HCT116 (cell line): ENCODE measurements around the gene EIF4EBP3. TPM values are rescaled to one million over a fixed set of nuclear protein-coding genes. Genes with fewer than 3 reads are reported as not detected.

Source experiments
- ATAC-seq: fragments of 200-7000 bp; cut with Tn5 transposase; 2 replicates; pipeline ENCODE4 v1.9.1; 2020; ENCODE audit warnings: mild to moderate bottlenecking, moderate library complexity
- BruUV-seq: library from RNA; stranded (reverse); fragments of 400-500 nt; replicated peaks from 2 replicates; lab custom pipeline; 2021; lab: Mats Ljungman, UMichigan
- CTCF ChIA-PET: fragments of 300-600 bp; sonication (Branson Sonifier 250); formaldehyde crosslinking; loops from one replicate; lab custom pipeline; 2021; ENCODE audit warnings: antibody characterized with exemption; lab: Charles Lee
- POLR2A ChIA-PET: fragments of 300-600, 350-600 bp; sonication (Branson Sonifier 250); formaldehyde crosslinking; loops from one replicate; lab custom pipeline; 2021; ENCODE audit warnings: antibody characterized with exemption; lab: Charles Lee
- RAD21 ChIA-PET, 2 experiments: fragments of 300-600 bp; sonication (Branson Sonifier 250); formaldehyde crosslinking; loops; one replicate each; lab custom pipeline; 2023; ENCODE audit warnings: low total read pairs in 2 of 2; ENCODE audit not compliant: uncharacterized antibody in 2 of 2, unreplicated experiment in 2 of 2, low non-redundant PET in 1 of 2; lab: Charles Lee
- DNase-seq: peaks from one replicate; pipeline ENCODE4 v3.0.0-alpha.2; 2010; ENCODE audit warnings: low read depth, low spot score
- H2AFZ ChIP-seq: fragments of 200-600 bp; shearing (Covaris generic), sonication (generic); 2 replicates; pipeline ENCODE4 v1.6.1; 2017; ENCODE audit warnings: low read depth, mixed run types, mixed read lengths, antibody characterized with exemption, low read length; ENCODE audit not compliant: poor library complexity, severe bottlenecking
- H3K27ac ChIP-seq: 2 replicates; pipeline ENCODE4 v1.5.1; 2012; ENCODE audit warnings: low read depth, low read length
- H3K27me3 ChIP-seq: fragments of 200-600 bp; sonication (generic); 2 replicates; pipeline ENCODE4 v1.6.1; 2016; ENCODE audit warnings: mixed run types, low read length, mixed read lengths; ENCODE audit not compliant: insufficient read depth
- H3K36me3 ChIP-seq, 2 experiments: fragments of 200-500 bp in 1 of 2; fragments of 200-600 bp in 1 of 2; sonication (Bioruptor generic) in 1 of 2; sonication (generic) in 1 of 2; 2 replicates each; pipeline versions ENCODE4 v1.5.1 to v1.6.1; 2014 to 2016; ENCODE audit warnings: low read length in 2 of 2, inconsistent platforms in 1 of 2, mixed read lengths in 1 of 2, mixed run types in 1 of 2; ENCODE audit not compliant: insufficient read depth in 2 of 2, control insufficient read depth in 1 of 2
- H3K4me1 ChIP-seq, 2 experiments: fragments of 200-600 bp in 1 of 2; sonication (generic) in 1 of 2; 2 replicates each; pipeline versions ENCODE4 v1.5.1 to v1.6.1; 2012 to 2017; ENCODE audit warnings: low read length in 2 of 2, inconsistent platforms in 1 of 2, mild to moderate bottlenecking in 1 of 2, mixed read lengths in 1 of 2, mixed run types in 1 of 2, moderate library complexity in 1 of 2; ENCODE audit not compliant: insufficient read depth in 2 of 2, control insufficient read depth in 1 of 2
- H3K4me2 ChIP-seq: fragments of 200-600 bp; sonication (generic); 2 replicates; pipeline ENCODE4 v1.6.1; 2017; ENCODE audit warnings: mixed run types, low read length, mixed read lengths
- H3K4me3 ChIP-seq, 2 experiments: fragments of 200-600 bp in 1 of 2; sonication (generic) in 1 of 2; replicated peaks in 1 of 2; 2 replicates each; pipeline ENCODE4 v1.5.1; 2011 to 2016; ENCODE audit warnings: low read length in 2 of 2, control low read depth in 1 of 2, low read depth in 1 of 2, mild to moderate bottlenecking in 1 of 2, mixed read lengths in 1 of 2, mixed run types in 1 of 2
- H3K79me2 ChIP-seq: fragments of 200-600 bp; sonication (generic); 2 replicates; pipeline ENCODE4 v1.6.1; 2017; ENCODE audit warnings: mild to moderate bottlenecking, mixed run types, low read length, moderate library complexity, mixed read lengths; ENCODE audit not compliant: insufficient read depth
- H3K9ac ChIP-seq: fragments of 200-600 bp; sonication (generic); 2 replicates; pipeline ENCODE4 v1.6.1; 2016; ENCODE audit warnings: low read length, mixed read lengths
- H3K9me2 ChIP-seq: fragments of 200-600 bp; sonication (generic), shearing (Covaris generic); 2 replicates; pipeline ENCODE4 v1.6.1; 2017; ENCODE audit warnings: mixed run types, mild to moderate bottlenecking, moderate library complexity; ENCODE audit not compliant: insufficient read depth
- H3K9me3 ChIP-seq, 2 experiments: fragments of 200-500 bp in 1 of 2; fragments of 200-600 bp in 1 of 2; sonication (Bioruptor generic) in 1 of 2; sonication (generic) in 1 of 2; 2 replicates each; pipeline ENCODE4 v1.6.1; 2014 to 2017; ENCODE audit warnings: low read length in 2 of 2, mixed read lengths in 2 of 2, inconsistent platforms in 1 of 2, low read depth in 1 of 2, mild to moderate bottlenecking in 1 of 2, mixed run types in 1 of 2, moderate library complexity in 1 of 2; ENCODE audit not compliant: control insufficient read depth in 1 of 2, insufficient read depth in 1 of 2
- H4K20me1 ChIP-seq: fragments of 200-600 bp; sonication (generic), shearing (Covaris generic); 2 replicates; pipeline ENCODE4 v1.6.1; 2017; ENCODE audit warnings: mixed run types, mild to moderate bottlenecking, moderate library complexity; ENCODE audit not compliant: insufficient read depth
- ATF3 ChIP-seq: IDR thresholded peaks from 2 replicates; pipeline ENCODE4 v1.6.1; 2012
- CBX3 ChIP-seq: IDR thresholded peaks from 2 replicates; pipeline ENCODE4 v1.6.1; 2012; ENCODE audit warnings: low read depth
- CEBPB ChIP-seq: IDR thresholded peaks from 2 replicates; pipeline ENCODE4 v1.6.1; 2012; ENCODE audit warnings: low read depth
- ELF1 ChIP-seq: IDR thresholded peaks from 2 replicates; pipeline ENCODE4 v1.6.1; 2012; ENCODE audit warnings: low read depth, borderline replicate concordance
- EZH2phosphoT487 ChIP-seq: fragments of 200-600 bp; IDR thresholded peaks from 2 replicates; pipeline ENCODE4 v1.6.1; 2018; ENCODE audit warnings: antibody characterized with exemption, borderline replicate concordance
- FOSL1 ChIP-seq: IDR thresholded peaks from 2 replicates; pipeline ENCODE4 v1.6.1; 2012; ENCODE audit warnings: low read depth
- JUND ChIP-seq: IDR thresholded peaks from 2 replicates; pipeline ENCODE4 v1.6.1; 2012
- MAX ChIP-seq: IDR thresholded peaks from 2 replicates; pipeline ENCODE4 v1.6.1; 2012
- POLR2A ChIP-seq: IDR thresholded peaks from 2 replicates; pipeline ENCODE4 v1.7.0; 2011; ENCODE audit warnings: borderline replicate concordance; ENCODE audit not compliant: insufficient read depth, insufficient read length; ENCODE audit errors: extremely low read depth
- POLR2AphosphoS5 ChIP-seq: IDR thresholded peaks from 2 replicates; pipeline ENCODE4 v1.6.1; 2011; ENCODE audit warnings: mild to moderate bottlenecking, low read depth, low read length, moderate library complexity
- RAD21 ChIP-seq: IDR thresholded peaks from 2 replicates; pipeline ENCODE4 v1.6.1; 2012; ENCODE audit warnings: low read depth, mild to moderate bottlenecking
- SIN3A ChIP-seq: IDR thresholded peaks from 2 replicates; pipeline ENCODE4 v1.6.1; 2012; ENCODE audit warnings: low read depth
- SP1 ChIP-seq: IDR thresholded peaks from 2 replicates; pipeline ENCODE4 v1.6.1; 2012; ENCODE audit warnings: low read depth
- SRF ChIP-seq: IDR thresholded peaks from 2 replicates; pipeline ENCODE4 v1.6.1; 2012; ENCODE audit warnings: low read depth
- ZBTB33 ChIP-seq: IDR thresholded peaks from 2 replicates; pipeline ENCODE4 v1.6.1; 2011; ENCODE audit warnings: mild to moderate bottlenecking, low read length, moderate library complexity; ENCODE audit not compliant: insufficient replicate concordance; ENCODE audit errors: extremely low read depth
- ZNF274 ChIP-seq: fragments of 200-500 bp; sonication (Bioruptor generic); IDR thresholded peaks from 2 replicates; pipeline ENCODE4 v1.6.1; 2014; ENCODE audit warnings: mild to moderate bottlenecking, low read depth, low read length, inconsistent platforms
- intact Hi-C: fragments of 100-400 bp; cut with micrococcal nuclease; formaldehyde crosslinking; loops from 2 replicates; pipeline ENCODE4 v1.10.0; 2022
- total RNA-seq: library from RNA; stranded (reverse); gene quantifications from one replicate; pipeline ENCODE4 v1.2.1, GENCODE V29; 2021; ENCODE audit not compliant: unreplicated experiment

The EIF4EBP3 gene
- total RNA-seq, 1 experiment from 2014 or later: 6.0 TPM

- TF ChIP-seq FOSL1: no peak
- TF ChIP-seq CBX3: no peak
- TF ChIP-seq ATF3: no peak
- TF ChIP-seq MAX: no peak
- TF ChIP-seq JUND: no peak
- TF ChIP-seq EZH2phosphoT487: no peak
- TF ChIP-seq SP1: no peak
- TF ChIP-seq ZNF274: no peak
These were observed 4.5 kb upstream of the EIF4EBP3 start (continued) for GRCh38 chr5:140542972-140543371.

- RAD21 ChIA-PET: no interaction called here
- peaks cover 2 to 25% of the 10 kb centered on the region in 2 experiments; a peak in 3 of 4 replicates for H3K4me1 ChIP-seq
- no peak for DNase-seq
- H3K4me3 ChIP-seq: no peak overlapping the region
- TF ChIP-seq SIN3A: no peak
- TF ChIP-seq SP1: no peak
- TF ChIP-seq ZBTB33: no peak
- no peak for TF ChIP-seq ZNF274
- TF ChIP-seq POLR2A: no peak
- no peak for TF ChIP-seq CEBPB
- no peak for TF ChIP-seq SRF
- no peak for TF ChIP-seq POLR2AphosphoS5
- TF ChIP-seq CBX3: no peak
- TF ChIP-seq RAD21: no peak
- TF ChIP-seq ELF1: no peak
- POLR2A ChIA-PET: no interaction called here
- H3K79me2 ChIP-seq: peaks cover 12% of the 10 kb centered on the region; the same call in 1 of the 2 replicates
- BruUV-seq: no TSS peak
- no peak overlapping the region for H3K9ac ChIP-seq
- peaks cover 13 to 28% of the 10 kb centered on the region in 2 experiments; a peak in 3 of 4 replicates for H3K36me3 ChIP-seq
- ATAC-seq: no peak
- H3K9me3 ChIP-seq: no peaks in the 10 kb centered on the region
- H4K20me1 ChIP-seq: no peaks in the 10 kb centered on the region
- H3K27ac ChIP-seq: no peak overlapping the region
- H3K9me2 ChIP-seq: no peaks in the 10 kb centered on the region
- H3K4me2 ChIP-seq: no peak overlapping the region
- H2AFZ ChIP-seq: no peak overlapping the region
- no peaks in the 10 kb centered on the region for H3K27me3 ChIP-seq
- CTCF ChIA-PET: no interaction called here
- intact Hi-C loops: no loop called here
These were observed 2.5 kb upstream of the EIF4EBP3 start for GRCh38 chr5:140544986-140545385.
